Keratinocyte (primary cell): Measurements from ENCODE around the gene CRYBB1. TPM values are rescaled to one million over a fixed set of nuclear protein-coding genes. Genes with fewer than 3 reads are reported as not detected.

Experiments
- DNase-seq: peaks from one replicate; pipeline ENCODE4 v3.0.0-alpha.2; 2011; ENCODE audit warnings: low read depth, missing footprints, low spot score
- FAIRE-seq: peaks from 2 replicates; lab custom pipeline; 2011; peaks lifted over from hg19 to GRCh38; lab: Jason Lieb, UNC
- H2AFZ ChIP-seq: 2 replicates; pipeline ENCODE4 v1.6.0; 2012; ENCODE audit warnings: low read length, control low read depth, inconsistent platforms; ENCODE audit not compliant: control insufficient read depth
- H3K27ac ChIP-seq: 2 replicates; pipeline ENCODE4 v1.5.1; 2011; ENCODE audit warnings: low read length; ENCODE audit not compliant: control insufficient read depth, insufficient read depth
- H3K27me3 ChIP-seq: 3 replicates; pipeline ENCODE4 v1.6.0; 2011; ENCODE audit warnings: low read length; ENCODE audit not compliant: control insufficient read depth, insufficient read depth; ENCODE audit errors: extremely low read depth
- H3K36me3 ChIP-seq, 2 experiments: 2 replicates in 1 of 2; 3 replicates in 1 of 2; pipeline ENCODE4 v1.5.1; 2011; ENCODE audit warnings: low read length in 2 of 2, mild to moderate bottlenecking in 1 of 2; ENCODE audit not compliant: control insufficient read depth in 2 of 2, insufficient read depth in 2 of 2; ENCODE audit errors: extremely low read depth in 1 of 2
- H3K4me1 ChIP-seq: 3 replicates; pipeline ENCODE4 v1.5.1; 2011; ENCODE audit warnings: low read length; ENCODE audit not compliant: control insufficient read depth, insufficient read depth; ENCODE audit errors: extremely low read depth
- H3K4me2 ChIP-seq: 3 replicates; pipeline ENCODE4 v1.6.0; 2011; ENCODE audit warnings: low read depth, low read length; ENCODE audit not compliant: control insufficient read depth, insufficient read depth; ENCODE audit errors: extremely low read depth
- H3K4me3 ChIP-seq, 3 experiments: fragments of 200-600 bp in 1 of 3; sonication (generic) in 1 of 3; 2 replicates in 2 of 3; 3 replicates in 1 of 3; pipeline ENCODE4 v1.5.1; 2011 to 2016; ENCODE audit warnings: low read length in 3 of 3, mild to moderate bottlenecking in 3 of 3, control low read depth in 2 of 3, inconsistent platforms in 1 of 3, low read depth in 1 of 3, mixed read lengths in 1 of 3, mixed run types in 1 of 3, moderate library complexity in 1 of 3; ENCODE audit not compliant: control insufficient read depth in 2 of 3, insufficient read depth in 2 of 3; ENCODE audit errors: extremely low read depth in 1 of 3
- H3K79me2 ChIP-seq: 2 replicates; pipeline ENCODE4 v1.6.0; 2012; ENCODE audit warnings: low read length; ENCODE audit not compliant: control insufficient read depth, insufficient read depth
- H3K9ac ChIP-seq: 3 replicates; pipeline ENCODE4 v1.6.0; 2011; ENCODE audit warnings: low read length; ENCODE audit not compliant: control insufficient read depth, insufficient read depth; ENCODE audit errors: extremely low read depth
- H3K9me1 ChIP-seq: 3 replicates; pipeline ENCODE4 v1.6.0; 2011; ENCODE audit warnings: low read length; ENCODE audit not compliant: control insufficient read depth, insufficient read depth; ENCODE audit errors: extremely low read depth
- H3K9me3 ChIP-seq: 2 replicates; pipeline ENCODE4 v1.5.1; 2012; ENCODE audit warnings: low read depth, low read length; ENCODE audit not compliant: control insufficient read depth
- H4K20me1 ChIP-seq: 3 replicates; pipeline ENCODE4 v1.6.0; 2011; ENCODE audit warnings: low read length; ENCODE audit not compliant: control insufficient read depth, insufficient read depth; ENCODE audit errors: extremely low read depth
- CTCF ChIP-seq, 3 experiments: IDR thresholded peaks in 1 of 3; conservative IDR thresholded peaks in 1 of 3; optimal IDR thresholded peaks in 1 of 3; 2 replicates in 2 of 3; 3 replicates in 1 of 3; pipeline versions ENCODE3 to v1.5.1; 2011; ENCODE audit warnings: low read length in 3 of 3, mild to moderate bottlenecking in 3 of 3, moderate library complexity in 2 of 3, control low read depth in 1 of 3, inconsistent platforms in 1 of 3; ENCODE audit not compliant: insufficient read depth in 2 of 3; ENCODE audit errors: extremely low read depth in 1 of 3
- EZH2 ChIP-seq: IDR thresholded peaks from one replicate; pipeline ENCODE4 v1.6.1; 2012; ENCODE audit warnings: inconsistent platforms, mild to moderate bottlenecking, low read length, moderate library complexity
- dilution Hi-C: fragments of 300-500 bp; cut with MboI; formaldehyde crosslinking; loops from one replicate; pipeline ENCODE4 v1.7.0; 2020; ENCODE audit warnings: low sequenced_read_pairs; ENCODE audit not compliant: extremely low pct_ligation_motif_present
- polyA plus RNA-seq, 5 experiments: library from polyadenylated mRNA; depleted of rRNA in 3 of 5; stranded (reverse) in 3 of 5; stranded (forward) in 1 of 5; unstranded in 1 of 5; fragments of >200 nt; gene quantifications; 1 replicate in 1 of 5; 2 replicates in 3 of 5; 3 replicates in 1 of 5; pipeline versions ENCODE4 v1.2.1 to v1.2.3, GENCODE V29; 2011 to 2012; ENCODE audit warnings: missing spikeins in 2 of 5, low read depth in 1 of 5, low replicate concordance in 1 of 5

CRYBB1 gene
- polyA plus RNA-seq, 1 donor (not counting 4 experiments of a cell fraction or from before 2014, with no cell fraction given) = not detected

GRCh38 chr22:26561756-26562417, 55.9 kb downstream of the CRYBB1 start:
- dilution Hi-C loops = no loop called here
- no peak overlapping the region for H3K4me2 ChIP-seq
- no peak for FAIRE-seq

GRCh38 chr22:26559961-26560575, 57.8 kb downstream of the CRYBB1 start:
- no peak overlapping the region for H3K27ac ChIP-seq
- no peaks in the 10 kb centered on the region for H3K9me1 ChIP-seq
- no peak overlapping the region for H3K9ac ChIP-seq
- no peak overlapping the region for H3K4me3 ChIP-seq
- dilution Hi-C loops = no loop called here
- H2AFZ ChIP-seq = no peak overlapping the region
- FAIRE-seq (no peak), DNase-seq (no peak)
- H3K27me3 ChIP-seq = no peaks in the 10 kb centered on the region
- H3K36me3 ChIP-seq = peaks cover 1 to 4% of the 10 kb centered on the region in 2 experiments
- no peaks in the 10 kb centered on the region for H3K9me3 ChIP-seq
- no peak overlapping the region for H3K4me2 ChIP-seq
- TF ChIP-seq EZH2 (no peak), CTCF (optimal IDR thresholded peaks at IDR 0.05 in 1 of 3, IDR thresholded peaks at IDR 0.05 in 1 of 3, conservative IDR thresholded peaks at IDR 0.05 in 1 of 3; ENCODE audit: extremely low read depth in 1 of 3, insufficient read depth in 2 of 3, low read length in 3 of 3) (no peak)
- no peaks in the 10 kb centered on the region for H3K4me1 ChIP-seq
- H4K20me1 ChIP-seq = peaks cover 2% of the 10 kb centered on the region
- H3K79me2 ChIP-seq = peaks cover 28% of the 10 kb centered on the region

More at GRCh38 chr22:26561756-26562417, 55.9 kb downstream of the CRYBB1 start:
- Histone ChIP-seq H3K4me3 (no peak overlapping the region), H3K9ac (no peak overlapping the region), H4K20me1 (peaks cover 2% of the 10 kb centered on the region), H2AFZ (no peak overlapping the region), H3K27ac (no peak overlapping the region), H3K36me3 (peaks cover 1 to 7% of the 10 kb centered on the region in 2 experiments), H3K9me3 (no peaks in the 10 kb centered on the region), H3K9me1 (no peaks in the 10 kb centered on the region), H3K4me1 (peaks cover 3% of the 10 kb centered on the region), H3K79me2 (peaks cover 31% of the 10 kb centered on the region), H3K27me3 (no peaks in the 10 kb centered on the region)
- TF ChIP-seq CTCF (optimal IDR thresholded peaks at IDR 0.05 in 1 of 3, IDR thresholded peaks at IDR 0.05 in 1 of 3, conservative IDR thresholded peaks at IDR 0.05 in 1 of 3; ENCODE audit: extremely low read depth in 1 of 3, insufficient read depth in 2 of 3, low read length in 3 of 3) (no peak), EZH2 (no peak)
- DNase-seq = no peak
